ENCODE measurements around the gene C12orf43.

C12orf43 gene

DNA sequence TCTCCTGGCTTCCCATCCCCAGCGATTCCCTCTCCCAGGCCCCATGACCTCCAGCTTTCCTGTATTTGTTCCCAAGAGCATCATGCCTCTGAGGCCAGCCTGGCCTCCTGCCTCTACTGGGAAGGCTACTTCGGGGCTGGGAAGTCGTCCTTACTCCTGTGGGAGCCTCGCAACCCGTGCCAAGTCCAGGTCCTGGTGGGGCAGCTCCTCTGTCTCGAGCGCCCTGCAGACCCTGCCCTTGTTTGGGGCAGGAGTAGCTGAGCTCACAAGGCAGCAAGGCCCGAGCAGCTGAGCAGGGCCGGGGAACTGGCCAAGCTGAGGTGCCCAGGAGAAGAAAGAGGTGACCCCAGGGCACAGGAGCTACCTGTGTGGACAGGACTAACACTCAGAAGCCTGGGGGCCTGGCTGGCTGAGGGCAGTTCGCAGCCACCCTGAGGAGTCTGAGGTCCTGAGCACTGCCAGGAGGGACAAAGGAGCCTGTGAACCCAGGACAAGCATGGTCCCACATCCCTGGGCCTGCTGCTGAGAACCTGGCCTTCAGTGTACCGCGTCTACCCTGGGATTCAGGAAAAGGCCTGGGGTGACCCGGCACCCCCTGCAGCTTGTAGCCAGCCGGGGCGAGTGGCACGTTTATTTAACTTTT, 14.3 kb downstream of the C12orf43 start:
- no peak overlapping the region for H3K27ac ChIP-seq (ENCODE audit: low read length)
- H3K4me2 ChIP-seq (ENCODE audit: insufficient read depth, low read length) = no peak overlapping the region
- H3K4me3 ChIP-seq (ENCODE audit: low read depth in 1 of 2, low read length in 2 of 2) = no peak overlapping the region
- DNase-seq (no peak), ATAC-seq (ENCODE audit: insufficient read depth, low read depth) (no peak)
- no peaks in the 10 kb centered on the region for H3K79me2 ChIP-seq (ENCODE audit: insufficient read depth, low read length)
- peaks cover 30% of the 10 kb centered on the region for H3K36me3 ChIP-seq (ENCODE audit: insufficient read depth, low read length)
- H2AFZ ChIP-seq (ENCODE audit: low read depth, low read length) = no peak overlapping the region
- no peaks in the 10 kb centered on the region for H3K4me1 ChIP-seq (ENCODE audit: insufficient read depth, low read length)
- no peak overlapping the region for H3K9ac ChIP-seq (ENCODE audit: low read depth, low read length)
- no peaks in the 10 kb centered on the region for H3K27me3 ChIP-seq (ENCODE audit: insufficient read depth, low read length, poor library complexity)
- TF ChIP-seq EZH2 (IDR thresholded peaks at IDR 0.05; ENCODE audit: borderline replicate concordance, low read depth, low read length, severe bottlenecking) = no peak
- TF ChIP-seq, protein P1, sequence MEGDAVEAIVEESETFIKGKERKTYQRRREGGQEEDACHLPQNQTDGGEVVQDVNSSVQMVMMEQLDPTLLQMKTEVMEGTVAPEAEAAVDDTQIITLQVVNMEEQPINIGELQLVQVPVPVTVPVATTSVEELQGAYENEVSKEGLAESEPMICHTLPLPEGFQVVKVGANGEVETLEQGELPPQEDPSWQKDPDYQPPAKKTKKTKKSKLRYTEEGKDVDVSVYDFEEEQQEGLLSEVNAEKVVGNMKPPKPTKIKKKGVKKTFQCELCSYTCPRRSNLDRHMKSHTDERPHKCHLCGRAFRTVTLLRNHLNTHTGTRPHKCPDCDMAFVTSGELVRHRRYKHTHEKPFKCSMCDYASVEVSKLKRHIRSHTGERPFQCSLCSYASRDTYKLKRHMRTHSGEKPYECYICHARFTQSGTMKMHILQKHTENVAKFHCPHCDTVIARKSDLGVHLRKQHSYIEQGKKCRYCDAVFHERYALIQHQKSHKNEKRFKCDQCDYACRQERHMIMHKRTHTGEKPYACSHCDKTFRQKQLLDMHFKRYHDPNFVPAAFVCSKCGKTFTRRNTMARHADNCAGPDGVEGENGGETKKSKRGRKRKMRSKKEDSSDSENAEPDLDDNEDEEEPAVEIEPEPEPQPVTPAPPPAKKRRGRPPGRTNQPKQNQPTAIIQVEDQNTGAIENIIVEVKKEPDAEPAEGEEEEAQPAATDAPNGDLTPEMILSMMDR (IDR thresholded peaks at IDR 0.05; ENCODE audit: borderline replicate concordance, extremely low read depth, low read length, poor library complexity, severe bottlenecking) = no peak
- H4K20me1 ChIP-seq (ENCODE audit: insufficient read depth, low read length) = peaks cover 6% of the 10 kb centered on the region
- H3K9me3 ChIP-seq (ENCODE audit: insufficient read depth, low read length, severe bottlenecking) = no peaks in the 10 kb centered on the region

DNA sequence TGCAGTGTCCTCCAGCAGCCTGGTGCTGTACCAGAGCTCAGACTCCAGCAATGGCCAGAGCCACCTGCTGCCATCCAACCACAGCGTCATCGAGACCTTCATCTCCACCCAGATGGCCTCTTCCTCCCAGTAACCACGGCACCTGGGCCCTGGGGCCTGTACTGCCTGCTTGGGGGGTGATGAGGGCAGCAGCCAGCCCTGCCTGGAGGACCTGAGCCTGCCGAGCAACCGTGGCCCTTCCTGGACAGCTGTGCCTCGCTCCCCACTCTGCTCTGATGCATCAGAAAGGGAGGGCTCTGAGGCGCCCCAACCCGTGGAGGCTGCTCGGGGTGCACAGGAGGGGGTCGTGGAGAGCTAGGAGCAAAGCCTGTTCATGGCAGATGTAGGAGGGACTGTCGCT, 15.2 kb downstream of the C12orf43 start:
- no peak overlapping the region for H2AFZ ChIP-seq (ENCODE audit: low read depth, low read length)
- no peak overlapping the region for H3K27ac ChIP-seq (ENCODE audit: low read length)
- H3K4me3 ChIP-seq (ENCODE audit: low read depth in 1 of 2, low read length in 2 of 2) = no peak overlapping the region
- H3K36me3 ChIP-seq (ENCODE audit: insufficient read depth, low read length) = peaks cover 27% of the 10 kb centered on the region
- H3K79me2 ChIP-seq (ENCODE audit: insufficient read depth, low read length) = no peaks in the 10 kb centered on the region
- ATAC-seq (ENCODE audit: insufficient read depth, low read depth) (peak; percentile 59), DNase-seq (peak; percentile 60)
- H3K27me3 ChIP-seq (ENCODE audit: insufficient read depth, low read length, poor library complexity) = no peaks in the 10 kb centered on the region
- no peaks in the 10 kb centered on the region for H3K4me1 ChIP-seq (ENCODE audit: insufficient read depth, low read length)
- peaks cover 6% of the 10 kb centered on the region for H4K20me1 ChIP-seq (ENCODE audit: insufficient read depth, low read length)
- no peak for TF ChIP-seq EZH2 (IDR thresholded peaks at IDR 0.05; ENCODE audit: borderline replicate concordance, low read depth, low read length, severe bottlenecking)
- TF ChIP-seq, protein P1 (IDR thresholded peaks at IDR 0.05; ENCODE audit: borderline replicate concordance, extremely low read depth, low read length, poor library complexity, severe bottlenecking) = no peak
- H3K9me3 ChIP-seq (ENCODE audit: insufficient read depth, low read length, severe bottlenecking) = no peaks in the 10 kb centered on the region
- H3K4me2 ChIP-seq (ENCODE audit: insufficient read depth, low read length) = no peak overlapping the region
- no peak overlapping the region for H3K9ac ChIP-seq (ENCODE audit: low read depth, low read length)

DNA sequence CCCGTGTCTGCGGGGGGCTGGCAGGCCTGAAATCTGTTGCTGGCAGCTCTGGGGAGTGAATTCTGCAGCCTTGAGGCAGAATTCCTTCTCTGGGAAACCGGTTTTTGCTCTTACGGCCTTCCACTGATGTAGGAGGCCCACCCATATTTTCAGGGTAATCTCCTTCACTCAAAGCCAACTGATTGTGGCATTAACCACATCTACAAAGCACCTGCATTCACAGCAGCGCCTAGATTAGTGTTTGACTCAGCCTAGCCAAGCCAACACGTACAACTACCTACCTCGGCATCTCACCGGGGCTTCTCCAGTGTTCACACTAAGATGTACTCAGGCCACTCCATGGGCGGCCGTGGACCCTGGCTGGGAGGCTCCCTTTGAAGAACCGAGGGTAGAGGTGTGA, 15.8 kb downstream of the C12orf43 start:
- no peak overlapping the region for H3K9ac ChIP-seq (ENCODE audit: low read depth, low read length)

More for the DNA sequence above, 15.8 kb downstream of the C12orf43 start:
- TF ChIP-seq EZH2 (IDR thresholded peaks at IDR 0.05; ENCODE audit: borderline replicate concordance, low read depth, low read length, severe bottlenecking) = no peak
- TF ChIP-seq, protein P1 (IDR thresholded peaks at IDR 0.05; ENCODE audit: borderline replicate concordance, extremely low read depth, low read length, poor library complexity, severe bottlenecking) = no peak
- Histone ChIP-seq H3K4me1 (ENCODE audit: insufficient read depth, low read length) (no peaks in the 10 kb centered on the region), H3K27me3 (ENCODE audit: insufficient read depth, low read length, poor library complexity) (no peaks in the 10 kb centered on the region), H3K4me2 (ENCODE audit: insufficient read depth, low read length) (no peak overlapping the region), H3K79me2 (ENCODE audit: insufficient read depth, low read length) (no peaks in the 10 kb centered on the region), H3K9me3 (ENCODE audit: insufficient read depth, low read length, severe bottlenecking) (no peaks in the 10 kb centered on the region), H3K27ac (ENCODE audit: low read length) (no peak overlapping the region), H3K4me3 (ENCODE audit: low read depth in 1 of 2, low read length in 2 of 2) (no peak overlapping the region), H3K36me3 (ENCODE audit: insufficient read depth, low read length) (peaks cover 23% of the 10 kb centered on the region), H4K20me1 (ENCODE audit: insufficient read depth, low read length) (peaks cover 6% of the 10 kb centered on the region), H2AFZ (ENCODE audit: low read depth, low read length) (no peak overlapping the region)
- DNase-seq (peak; percentile 24), ATAC-seq (ENCODE audit: insufficient read depth, low read depth) (peak; percentile 53)
